Stimulated activated CD8-positive, alpha-beta memory T cell treated with anti-CD3 and anti-CD28 coated beads, Interleukin-7, amount 100 ng/mL, for 4 hours (primary cell): ENCODE measurements around the gene PCDHB13.
"Not testable (repeated sequence)": the region's sequence is repeated elsewhere in the genome, so short reads cannot be mapped to it uniquely, and the experiment has no call there.

Experiments used
- DNase-seq, 2 donors: peaks; one replicate each; pipeline ENCODE4 v3.0.0-alpha.2; 2020; ENCODE audit warnings: low read depth in 2 of 2

The PCDHB13 gene

GRCh38 chr5:141201646-141202045, 12.1 kb upstream of the PCDHB13 start:
- DNase-seq: not testable (repeated sequence)

- no peak for DNase-seq
These were observed 5.2 kb upstream of the PCDHB13 start, which contains the start of gene PCDHB12 for GRCh38 chr5:141208478-141208877. Gene PCDHB12 (plus strand): TSS chr5:141208719. CDS start chr5:141208908, 189 bp downstream.

GRCh38 chr5:141210281-141210680, 3.4 kb upstream of the PCDHB13 start:
- DNase-seq: not testable (repeated sequence)

- DNase-seq: not testable (repeated sequence)
These were observed 2.9 kb upstream of the PCDHB13 start for GRCh38 chr5:141210849-141211248.

GRCh38 chr5:141214583-141214982, 864 bp downstream of the PCDHB13 start:
- DNase-seq: not testable (repeated sequence)

GRCh38 chr5:141215504-141215903, 1.8 kb downstream of the PCDHB13 start:
- DNase-seq: not testable (repeated sequence)

GRCh38 chr5:141216035-141216434, 2.3 kb downstream of the PCDHB13 start:
- DNase-seq: not testable (repeated sequence)

- DNase-seq: no peak
These were observed 9.5 kb downstream of the PCDHB13 start, which contains the start of gene PCDHB14 for GRCh38 chr5:141223112-141223783. Gene PCDHB14 (plus strand): TSS chr5:141223343. CDS start chr5:141223506, 163 bp downstream.

- DNase-seq: not testable (repeated sequence)
These were observed 11.1 kb downstream of the PCDHB13 start for GRCh38 chr5:141224844-141225243.

DNA sequence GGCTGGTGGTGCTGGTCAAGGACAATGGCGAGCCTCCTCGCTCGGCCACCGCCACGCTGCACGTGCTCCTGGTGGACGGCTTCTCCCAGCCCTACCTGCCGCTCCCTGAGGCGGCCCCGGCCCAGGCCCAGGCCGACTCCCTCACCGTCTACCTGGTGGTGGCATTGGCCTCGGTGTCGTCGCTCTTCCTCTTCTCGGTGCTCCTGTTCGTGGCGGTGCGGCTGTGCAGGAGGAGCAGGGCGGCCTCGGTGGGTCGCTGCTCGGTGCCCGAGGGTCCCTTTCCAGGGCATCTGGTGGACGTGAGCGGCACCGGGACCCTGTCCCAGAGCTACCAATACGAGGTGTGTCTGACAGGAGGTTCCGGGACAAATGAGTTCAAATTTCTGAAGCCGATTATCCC, 11.7 kb downstream of the PCDHB13 start:
- DNase-seq: not testable (repeated sequence)

- no peak for DNase-seq
These were observed 20.5 kb downstream of the PCDHB13 start for GRCh38 chr5:141234109-141234667.

- DNase-seq: not testable (repeated sequence)
These were observed 22.2 kb downstream of the PCDHB13 start for GRCh38 chr5:141235922-141236321.

GRCh38 chr5:141236516-141237313, 23.0 kb downstream of the PCDHB13 start:
- no peak for DNase-seq

- DNase-seq: no peak
These were observed 27.8 kb downstream of the PCDHB13 start for GRCh38 chr5:141241496-141241895.

GRCh38 chr5:141245250-141245717, 31.6 kb downstream of the PCDHB13 start, which contains the start of gene PCDHB15:
Gene PCDHB15 (plus strand): TSS chr5:141245395. CDS start chr5:141245579, 184 bp downstream.
- no peak for DNase-seq

- not testable (repeated sequence) for DNase-seq
These were observed 33.3 kb downstream of the PCDHB13 start for GRCh38 chr5:141246971-141247370.

GRCh38 chr5:141247434-141247833, 33.7 kb downstream of the PCDHB13 start:
- not testable (repeated sequence) for DNase-seq

DNA sequence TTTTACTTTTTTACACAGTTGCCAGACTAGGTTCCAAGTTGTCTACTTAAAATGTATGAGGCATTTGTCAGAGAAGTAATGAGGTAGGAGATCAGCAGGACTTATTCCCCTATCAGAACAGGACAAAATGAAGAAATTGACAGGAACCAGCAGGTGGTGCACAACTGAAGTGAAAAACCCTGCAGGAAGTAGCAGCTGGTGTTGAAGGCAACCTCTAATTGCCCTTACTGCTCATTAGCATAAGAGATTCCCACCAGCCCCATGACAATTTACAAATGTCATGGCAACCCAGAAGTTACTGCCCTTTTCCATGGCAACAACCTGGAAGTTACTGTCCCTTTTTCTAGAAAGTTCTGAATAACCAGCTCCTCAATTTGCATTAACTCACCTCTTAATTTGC, 36.9 kb downstream of the PCDHB13 start:
- DNase-seq: no peak

DNA sequence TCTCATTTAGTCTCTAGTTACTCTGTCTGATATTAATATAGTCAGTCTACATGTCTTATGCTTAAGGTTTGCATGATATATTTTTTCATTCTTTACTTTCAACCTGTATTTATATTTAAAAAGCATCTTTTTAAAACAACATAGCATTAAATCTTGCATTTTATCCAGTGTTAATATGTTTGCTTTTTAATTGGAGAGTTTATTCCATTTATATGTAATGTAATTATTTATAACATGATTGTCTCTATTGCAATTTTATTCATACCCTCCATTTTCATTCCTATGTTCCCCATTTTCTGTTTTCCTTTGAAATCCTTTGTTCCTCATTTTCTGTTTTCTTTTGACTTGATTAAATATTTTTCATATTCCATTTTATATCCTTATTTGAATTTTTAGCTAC, 44.7 kb downstream of the PCDHB13 start:
- DNase-seq: no peak

DNA sequence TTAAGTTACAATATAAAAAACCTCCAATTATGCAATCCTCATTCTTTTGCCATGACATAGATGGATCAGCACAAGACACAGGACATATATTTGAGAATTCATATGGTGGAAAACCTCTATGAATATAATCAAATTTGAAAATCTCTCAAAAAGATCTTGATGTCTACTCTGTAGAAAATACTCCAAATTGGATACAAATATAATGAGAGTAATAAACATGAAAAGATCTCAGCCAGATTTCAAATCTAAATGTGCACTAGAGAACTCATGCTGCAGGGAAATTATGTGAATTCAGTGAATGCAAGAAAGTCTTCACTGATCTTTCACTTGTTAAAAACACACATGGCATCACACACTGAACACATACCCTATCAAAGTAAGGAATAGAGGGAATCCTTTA, 45.2 kb downstream of the PCDHB13 start:
- no peak for DNase-seq

DNA sequence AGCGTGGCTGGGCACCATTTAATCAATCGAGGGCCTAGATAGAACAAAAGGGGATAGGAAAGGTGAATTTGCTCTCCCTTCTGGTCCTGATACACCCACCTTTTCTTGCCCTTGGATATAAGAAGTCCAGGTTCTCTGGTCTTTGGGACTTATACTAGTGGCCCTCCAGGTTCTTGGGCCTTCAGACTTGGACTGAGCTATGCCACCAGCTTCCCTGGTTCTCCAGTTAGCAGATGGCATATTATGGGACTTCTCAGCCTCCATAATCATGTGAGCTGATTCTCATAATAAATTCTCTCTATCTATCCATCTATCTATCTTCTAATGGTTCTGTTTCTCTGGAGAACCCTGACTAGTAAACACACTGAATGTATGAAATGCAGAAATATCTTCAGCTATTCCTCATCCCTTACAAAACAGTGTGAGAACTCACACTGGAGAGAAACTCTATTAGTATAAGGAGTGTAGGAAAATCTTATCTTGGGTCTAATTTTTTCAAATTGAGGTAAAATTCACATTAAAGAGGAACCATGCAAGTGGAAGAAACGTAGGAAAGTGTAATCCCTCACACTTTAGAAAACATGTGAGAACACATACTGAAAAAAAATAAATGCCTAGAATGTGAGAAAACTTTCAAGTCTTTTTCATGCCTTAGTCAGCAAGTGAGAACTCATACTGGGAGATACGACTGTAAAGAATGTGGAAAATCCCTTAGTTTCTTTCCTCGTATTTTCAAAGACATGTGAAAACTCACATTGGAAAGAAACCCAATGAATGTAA, 46.9 kb downstream of the PCDHB13 start:
- DNase-seq: no peak

DNA sequence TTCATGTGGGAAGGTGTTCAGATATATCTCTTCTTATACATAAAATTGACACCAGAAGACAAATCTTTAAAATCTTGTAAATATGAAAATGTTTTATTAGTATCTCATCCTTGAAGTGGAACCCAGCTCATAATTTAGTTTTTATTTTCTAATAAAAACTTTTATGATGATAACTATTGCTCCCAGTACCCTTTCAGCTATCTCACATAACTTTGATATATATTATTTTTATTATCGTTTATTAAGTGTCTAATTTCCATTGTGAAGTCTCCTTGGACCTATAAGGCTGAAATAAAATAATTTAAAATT, 47.5 kb downstream of the PCDHB13 start:
- DNase-seq: no peak
